ENCODE measurements around the gene ERF.

Gene ERF

GRCh38 chr19:42208612-42209011, 46.3 kb downstream of the ERF start:
- no peaks in the 10 kb centered on the region for H3K27me3 ChIP-seq (ENCODE audit: insufficient read depth, low read depth)
- 0 out of 2 replicates have a peak, but pooled peaks cover 2% of the 10 kb centered on the region for H4K20me1 ChIP-seq (ENCODE audit: insufficient read depth)
- peaks cover 5% of the 10 kb centered on the region; the same call in 1 of the 2 replicates for H3K79me2 ChIP-seq (ENCODE audit: insufficient read depth, low read depth)
- H3K36me3 ChIP-seq (ENCODE audit: insufficient read depth) = peaks cover 5% of the 10 kb centered on the region
- peaks cover 2% of the 10 kb centered on the region for H3K4me1 ChIP-seq (ENCODE audit: low read depth, poor library complexity, severe bottlenecking)
- H3K9ac ChIP-seq = no peak overlapping the region
- H3K4me2 ChIP-seq = no peak overlapping the region
- no peak for TF ChIP-seq CTCF (conservative IDR thresholded peaks at IDR 0.05; ENCODE audit: low read depth, low read length)
- H3K4me3 ChIP-seq (IDR thresholded peaks at IDR 0.05; ENCODE audit: insufficient read depth, low read depth, low read length) = no peak overlapping the region
- no peak overlapping the region for H3K27ac ChIP-seq
- no peak overlapping the region for H2AFZ ChIP-seq (ENCODE audit: low read depth)

DNA sequence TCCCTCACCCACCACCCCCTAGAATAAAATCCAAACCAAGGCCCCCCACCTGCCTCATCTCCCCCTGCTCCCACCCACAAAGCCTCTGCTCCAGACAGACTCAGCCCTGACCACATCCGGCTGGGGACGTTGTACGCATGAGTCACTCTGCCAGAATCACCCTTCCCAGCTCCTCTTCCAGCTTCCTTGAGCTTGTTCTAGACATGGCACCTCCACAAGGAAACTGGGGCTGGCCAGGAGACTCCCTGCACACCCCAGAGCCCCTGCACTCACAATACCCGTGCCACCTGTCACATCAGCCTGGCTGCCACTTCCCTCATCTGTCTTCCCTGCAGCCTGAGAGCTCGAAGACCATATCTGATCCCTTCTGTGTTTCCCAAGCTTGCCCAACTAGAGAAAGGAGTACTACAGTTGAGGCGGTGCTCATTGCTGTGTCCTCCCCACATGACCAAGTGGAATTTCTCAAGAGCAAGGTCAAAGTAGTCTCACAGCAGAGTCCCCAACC, 47.1 kb downstream of the ERF start:
- TF ChIP-seq CTCF (conservative IDR thresholded peaks at IDR 0.05; ENCODE audit: low read depth, low read length) = no peak
- Histone ChIP-seq H4K20me1 (ENCODE audit: insufficient read depth) (no peaks in the 10 kb centered on the region), H3K4me3 (IDR thresholded peaks at IDR 0.05; ENCODE audit: insufficient read depth, low read depth, low read length) (no peak overlapping the region), H3K4me2 (no peak overlapping the region), H3K79me2 (ENCODE audit: insufficient read depth, low read depth) (no peaks in the 10 kb centered on the region), H3K27me3 (ENCODE audit: insufficient read depth, low read depth) (no peaks in the 10 kb centered on the region), H3K36me3 (ENCODE audit: insufficient read depth) (peaks cover 5% of the 10 kb centered on the region), H3K27ac (no peak overlapping the region), H3K4me1 (ENCODE audit: low read depth, poor library complexity, severe bottlenecking) (no peaks in the 10 kb centered on the region), H3K9ac (no peak overlapping the region), H2AFZ (ENCODE audit: low read depth) (no peak overlapping the region)

DNA sequence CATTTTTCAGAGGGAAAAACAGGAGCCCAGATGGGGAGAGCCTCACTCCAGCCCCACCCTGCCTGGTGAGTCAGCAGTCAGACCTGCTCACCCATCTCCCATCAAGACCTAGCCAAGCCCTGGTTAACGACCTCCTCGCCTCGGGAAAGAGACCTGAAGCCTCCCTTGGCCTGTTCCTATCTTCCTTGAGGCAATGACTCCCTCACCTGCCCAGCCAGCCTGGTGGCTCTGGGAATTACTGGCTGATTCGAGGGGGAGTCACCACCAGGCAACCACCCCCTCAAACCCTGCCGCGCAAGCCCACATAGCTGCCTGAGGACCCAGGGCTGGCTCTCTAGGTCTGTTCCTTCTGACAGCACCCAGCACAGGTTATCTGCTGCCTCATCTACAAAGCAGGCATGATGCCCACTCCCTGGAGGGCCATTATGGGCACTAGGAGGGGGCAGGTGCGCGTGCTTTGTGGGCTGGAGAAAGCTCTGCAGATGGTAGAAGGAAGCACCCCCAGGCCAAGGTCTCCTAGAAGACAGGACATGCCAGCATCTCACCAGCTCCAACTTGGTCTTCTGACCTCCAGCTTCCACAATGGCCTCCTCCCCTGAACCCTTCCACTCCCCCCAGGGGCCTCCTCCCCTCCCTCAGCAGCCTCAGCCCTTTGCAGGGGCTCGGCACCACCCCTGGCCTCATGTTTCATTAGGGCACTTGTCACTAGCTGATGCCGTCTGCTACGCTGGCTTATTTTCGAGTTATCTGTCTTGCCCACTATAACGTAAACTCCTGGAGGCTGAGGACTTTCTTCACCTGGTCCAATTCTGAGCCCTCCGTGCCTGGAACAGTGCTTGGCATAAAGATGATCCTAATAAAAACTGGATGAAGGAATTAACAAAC, 47.8 kb downstream of the ERF start:
- peaks cover 6% of the 10 kb centered on the region for H3K4me1 ChIP-seq (ENCODE audit: low read depth, poor library complexity, severe bottlenecking)
- no peak overlapping the region for H3K4me3 ChIP-seq (IDR thresholded peaks at IDR 0.05; ENCODE audit: insufficient read depth, low read depth, low read length)
- H3K27ac ChIP-seq = no peak overlapping the region
- H3K9ac ChIP-seq = no peak overlapping the region
- H3K79me2 ChIP-seq (ENCODE audit: insufficient read depth, low read depth) = no peaks in the 10 kb centered on the region
- H2AFZ ChIP-seq (ENCODE audit: low read depth) = no peak overlapping the region
- H3K27me3 ChIP-seq (ENCODE audit: insufficient read depth, low read depth) = no peaks in the 10 kb centered on the region
- no peaks in the 10 kb centered on the region for H4K20me1 ChIP-seq (ENCODE audit: insufficient read depth)
- TF ChIP-seq CTCF (conservative IDR thresholded peaks at IDR 0.05; ENCODE audit: low read depth, low read length) = no peak
- H3K36me3 ChIP-seq (ENCODE audit: insufficient read depth) = peaks cover 5% of the 10 kb centered on the region
- H3K4me2 ChIP-seq = no peak overlapping the region

DNA sequence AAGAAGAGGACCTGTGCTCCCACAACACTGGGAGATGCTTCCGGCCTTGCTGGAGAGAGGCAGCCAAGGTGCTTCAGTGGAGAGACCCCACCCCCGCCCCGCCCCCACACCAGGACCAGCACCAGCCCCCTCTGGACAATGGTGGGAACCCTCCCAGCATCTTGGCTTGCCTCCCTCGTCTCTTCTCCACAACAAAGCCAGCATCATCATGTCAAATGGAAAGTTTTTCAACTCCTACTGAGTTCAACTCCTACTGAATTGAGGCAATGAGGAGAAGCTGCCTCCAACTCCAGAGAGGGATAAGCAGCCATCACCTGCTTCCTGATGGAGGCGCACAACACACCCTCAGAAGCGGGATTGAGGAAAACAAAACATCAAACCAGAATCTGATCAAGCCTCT, 50.3 kb downstream of the ERF start:
- H3K4me3 ChIP-seq (IDR thresholded peaks at IDR 0.05; ENCODE audit: insufficient read depth, low read depth, low read length) = no peak overlapping the region
- no peak overlapping the region for H3K27ac ChIP-seq
- no peak for TF ChIP-seq CTCF (conservative IDR thresholded peaks at IDR 0.05; ENCODE audit: low read depth, low read length)
- H2AFZ ChIP-seq (ENCODE audit: low read depth) = no peak overlapping the region
- H3K27me3 ChIP-seq (ENCODE audit: insufficient read depth, low read depth) = no peaks in the 10 kb centered on the region
- H3K9ac ChIP-seq = no peak overlapping the region
- no peaks in the 10 kb centered on the region for H3K79me2 ChIP-seq (ENCODE audit: insufficient read depth, low read depth)
- H3K4me1 ChIP-seq (ENCODE audit: low read depth, poor library complexity, severe bottlenecking) = peaks cover 15% of the 10 kb centered on the region
- H4K20me1 ChIP-seq (ENCODE audit: insufficient read depth) = no peaks in the 10 kb centered on the region
- H3K36me3 ChIP-seq (ENCODE audit: insufficient read depth) = peaks cover 5% of the 10 kb centered on the region; the same call in 1 of the 2 replicates
- no peak overlapping the region for H3K4me2 ChIP-seq
